ENCODE results near the gene ZDHHC18.

GRCh38 chr1:26856181-26856580, 29.7 kb downstream of the ZDHHC18 start:
- no peak for TF ChIP-seq CTCF (conservative IDR thresholded peaks at IDR 0.05 in 1 of 2, IDR thresholded peaks at IDR 0.05 in 1 of 2; ENCODE audit: low read depth in 1 of 2, low read length in 2 of 2)
- TF ChIP-seq EZH2 (IDR thresholded peaks at IDR 0.05; ENCODE audit: low read length, missing control alignments) = no peak
